Rectal smooth muscle tissue (tissue), 1 donor: ENCODE data around the gene PRRX1.

Source experiments
- H3K27ac ChIP-seq: one replicate; pipeline ENCODE4 v1.7.0; 2013; ENCODE audit warnings: low read depth, low read length, inconsistent platforms
- H3K27me3 ChIP-seq: one replicate; pipeline ENCODE4 v1.7.0; 2013; ENCODE audit warnings: low read length; ENCODE audit not compliant: control insufficient read depth, insufficient read depth
- H3K36me3 ChIP-seq: one replicate; pipeline ENCODE4 v1.7.0; 2013; ENCODE audit warnings: low read length; ENCODE audit not compliant: control insufficient read depth, insufficient read depth
- H3K4me1 ChIP-seq: one replicate; pipeline ENCODE4 v1.7.0; 2013; ENCODE audit warnings: low read length; ENCODE audit not compliant: control insufficient read depth, insufficient read depth
- H3K4me3 ChIP-seq: one replicate; pipeline ENCODE4 v1.7.0; 2013; ENCODE audit warnings: low read length
- H3K9ac ChIP-seq: one replicate; pipeline ENCODE4 v1.7.0; 2013; ENCODE audit warnings: low read length

PRRX1 gene

GRCh38 chr1:170776252-170776651 is 112.3 kb downstream of the PRRX1 start:
- no peaks in the 10 kb centered on the region for H3K27me3 ChIP-seq
- no peak overlapping the region for H3K9ac ChIP-seq
- no peak overlapping the region for H3K27ac ChIP-seq
- H3K36me3 ChIP-seq, result no peaks in the 10 kb centered on the region
- H3K4me3 ChIP-seq, result no peak overlapping the region
- H3K4me1 ChIP-seq, result no peaks in the 10 kb centered on the region

GRCh38 chr1:170776777-170777176 is 112.8 kb downstream of the PRRX1 start:
- Histone ChIP-seq H3K4me3 (no peak overlapping the region), H3K27ac (no peak overlapping the region), H3K9ac (no peak overlapping the region), H3K36me3 (no peaks in the 10 kb centered on the region), H3K27me3 (no peaks in the 10 kb centered on the region), H3K4me1 (no peaks in the 10 kb centered on the region)
